K562 (cell line): ENCODE data around the gene GLIS2. TPM values are rescaled to one million over a fixed set of nuclear protein-coding genes. Genes with fewer than 3 reads are reported as not detected.

Source experiments
- ATAC-seq: fragments of 200-7000 bp; cut with Tn5 transposase; 3 replicates; pipeline ENCODE4 v1.9.1; 2020; ENCODE audit warnings: moderate library complexity
- BruUV-seq: library from RNA; stranded (reverse); fragments of 400-500 nt; replicated peaks from 2 replicates; lab custom pipeline; 2021; lab: Mats Ljungman, UMichigan
- CTCF ChIA-PET: fragments of 300-600 bp; formaldehyde crosslinking; extraction: SDS; loops from one replicate; lab custom pipeline; 2021; ENCODE audit warnings: low intra/inter-chr PET ratio; lab: Yijun Ruan, JAX
- POLR2A ChIA-PET: fragments of 300-600, 350-650 bp; sonication (Branson Sonifier 250); formaldehyde crosslinking; extraction: SDS; loops from one replicate; lab custom pipeline; 2021; ENCODE audit warnings: antibody characterized with exemption, inconsistent platforms; lab: Yijun Ruan, JAX
- DNase-seq, 4 experiments: peaks; one replicate each; pipeline versions ENCODE4 v3.0.0 to v3.0.0-alpha.2; 2011 to 2018; ENCODE audit warnings: low spot score in 3 of 4, mixed read lengths in 3 of 4; ENCODE audit errors: extremely low read depth in 1 of 4
- FAIRE-seq: peaks from 2 replicates; lab custom pipeline; 2011; peaks lifted over from hg19 to GRCh38; lab: Jason Lieb, UNC
- H2AFZ ChIP-seq: 2 replicates; pipeline ENCODE4 v1.6.0; 2011; ENCODE audit warnings: low read depth, low read length, control low read depth, inconsistent platforms
- H3K27ac ChIP-seq: fragments of 200-600 bp; 3 replicates; pipeline ENCODE4 v1.8.0; 2011; ENCODE audit warnings: low read depth, mild to moderate bottlenecking, control low read depth, inconsistent platforms, low read length, moderate library complexity, mixed read lengths; ENCODE audit errors: extremely low read depth
- H3K27me3 ChIP-seq, 2 experiments: fragments of 300-600 bp in 1 of 2; 2 replicates in 1 of 2; 3 replicates in 1 of 2; pipeline versions ENCODE4 v1.6.0 to v1.8.0; 2011; ENCODE audit warnings: inconsistent platforms in 2 of 2, low read length in 2 of 2, mild to moderate bottlenecking in 1 of 2, mixed read lengths in 1 of 2, moderate library complexity in 1 of 2; ENCODE audit not compliant: control insufficient read depth in 2 of 2, insufficient read depth in 2 of 2
- H3K36me3 ChIP-seq: fragments of 300-600 bp; 3 replicates; pipeline ENCODE4 v1.8.0; 2011; ENCODE audit warnings: mild to moderate bottlenecking, low read length, inconsistent platforms; ENCODE audit not compliant: control insufficient read depth, insufficient read depth
- H3K4me1 ChIP-seq, 2 experiments: fragments of 200-600 bp in 1 of 2; replicated peaks in 1 of 2; 2 replicates in 1 of 2; 3 replicates in 1 of 2; pipeline versions ENCODE4 v1.5.1 to v1.8.0; 2011; ENCODE audit warnings: inconsistent platforms in 2 of 2, low read length in 2 of 2, mild to moderate bottlenecking in 1 of 2, mixed read lengths in 1 of 2, moderate library complexity in 1 of 2; ENCODE audit not compliant: control insufficient read depth in 2 of 2, insufficient read depth in 2 of 2
- H3K4me2 ChIP-seq: 2 replicates; pipeline ENCODE4 v1.6.1; 2011; ENCODE audit warnings: low read length, control low read depth, inconsistent platforms, mixed read lengths; ENCODE audit not compliant: insufficient read depth
- H3K4me3 ChIP-seq: fragments of 200-600 bp; sonication (generic), shearing (Covaris generic); 2 replicates; pipeline ENCODE4 v1.5.1; 2016; ENCODE audit warnings: control low read depth, inconsistent platforms
- H3K79me2 ChIP-seq: fragments of 200-600 bp; 3 replicates; pipeline ENCODE4 v1.8.0; 2011; ENCODE audit warnings: low read length, inconsistent platforms; ENCODE audit not compliant: control insufficient read depth, insufficient read depth
- H3K9ac ChIP-seq, 2 experiments: 2 replicates each; pipeline versions ENCODE4 v1.6.0 to v1.6.1; 2011; ENCODE audit warnings: low read depth in 2 of 2, low read length in 2 of 2, control low read depth in 1 of 2, inconsistent platforms in 1 of 2, mild to moderate bottlenecking in 1 of 2, mixed read lengths in 1 of 2; ENCODE audit not compliant: insufficient read depth in 1 of 2
- H3K9me1 ChIP-seq: one replicate; pipeline ENCODE4 v1.6.0; 2011; ENCODE audit warnings: inconsistent platforms, mild to moderate bottlenecking, low read length, moderate library complexity; ENCODE audit not compliant: control insufficient read depth, insufficient read depth
- H3K9me3 ChIP-seq: replicated peaks from 2 replicates; pipeline ENCODE4 v1.5.1; 2011; ENCODE audit warnings: low read depth, low read length, inconsistent platforms; ENCODE audit not compliant: control insufficient read depth, insufficient read depth
- H4K20me1 ChIP-seq: replicated peaks from 2 replicates; pipeline ENCODE4 v1.6.1; 2011; ENCODE audit warnings: low read length, inconsistent platforms, mixed read lengths; ENCODE audit not compliant: control insufficient read depth, insufficient read depth
- NR1H2 ChIP-seq: sonication (generic); formaldehyde crosslinking; IDR thresholded peaks from 2 replicates; pipeline ENCODE4 v1.4.0; 2020; ENCODE audit warnings: mild to moderate bottlenecking, missing genetic modification reagents
- PRMT5 ChIP-seq: sonication (generic); formaldehyde crosslinking; IDR thresholded peaks from 2 replicates; pipeline ENCODE4 v1.5.0; 2020; ENCODE audit warnings: missing genetic modification reagents
- PTTG1 ChIP-seq: fragments of 450-650 bp; IDR thresholded peaks from 2 replicates; pipeline ENCODE4 v1.6.1; 2016; ENCODE audit warnings: low read depth, mild to moderate bottlenecking, missing genetic modification characterization, missing compliant biosample characterization
- SMARCA5 ChIP-seq: fragments of 450-650 bp; IDR thresholded peaks from 2 replicates; pipeline ENCODE4 v1.6.1; 2016
- TBL1XR1 ChIP-seq, 2 experiments: IDR thresholded peaks; 2 replicates each; pipeline ENCODE4 v1.6.1; 2012; ENCODE audit warnings: improper control_type of control experiment in 2 of 2, low read length in 2 of 2, mild to moderate bottlenecking in 1 of 2
- WGBS: fragments of 100-300 bp; shearing (Covaris generic); methylation state at CpG from one replicate; pipeline ENCODE4 v1.1.6; 2016; ENCODE audit warnings: low coverage, mixed read lengths; ENCODE audit not compliant: insufficient coverage; ENCODE audit errors: missing lambda C conversion rate; 5-methylcytosine and 5-hydroxymethylcytosine counted together
- in situ Hi-C: fragments of 300-500 bp; cut with MboI; formaldehyde crosslinking; loops from 4 replicates; pipeline ENCODE4 v1.15.0; 2018; ENCODE audit warnings: inconsistent platforms, mixed read lengths
- intact Hi-C: fragments of 100-400 bp; cut with micrococcal nuclease; formaldehyde crosslinking; loops from 2 replicates; pipeline ENCODE4 v1.14.2; 2022
- polyA plus RNA-seq, 8 experiments: library from polyadenylated mRNA; depleted of rRNA in 4 of 8; stranded (reverse) in 5 of 8; unstranded in 3 of 8; fragments of >200 nt; fragmentation: Nextera tagmentation in 2 of 8; fragmentation: Illumina TruSeq in 1 of 8; extraction: Ambion mirVana in 2 of 8; extraction: Trizol in 1 of 8; gene quantifications; 2 replicates each; pipeline versions ENCODE4 v1.2.1 to v1.2.3, GENCODE V29; 2011 to 2014; ENCODE audit warnings: inconsistent platforms in 1 of 8, missing spikeins in 1 of 8
- total RNA-seq, 7 experiments: library from RNA; depleted of rRNA in 6 of 7; stranded (reverse); fragments of >200 nt in 6 of 7; fragmentation: Illumina TruSeq in 2 of 7; extraction: Trizol in 2 of 7; gene quantifications; 2 replicates each; pipeline versions ENCODE4 v1.2.1 to v1.2.3, GENCODE V29; 2011 to 2021; ENCODE audit warnings: low replicate concordance in 1 of 7
- TF ChIP-seq, protein P1 (sequence below): IDR thresholded peaks from 3 replicates; pipeline ENCODE4 v1.6.1; 2011; ENCODE audit warnings: borderline replicate concordance, mild to moderate bottlenecking; ENCODE audit not compliant: insufficient read length, insufficient read depth
- TF ChIP-seq, protein P2 (sequence below), 2 experiments: fragments of 450-650 bp; conservative IDR thresholded peaks; 2 replicates each; pipeline ENCODE4 v1.6.1; 2017; ENCODE audit warnings: mild to moderate bottlenecking in 2 of 2, moderate library complexity in 2 of 2

The GLIS2 gene
- total and polyA plus RNA-seq, 9 of the 15 experiments (the other 6 are each of a cell fraction or from before 2014, with no cell fraction given), result 0.10 to 9.0 (median 0.57) TPM

DNA sequence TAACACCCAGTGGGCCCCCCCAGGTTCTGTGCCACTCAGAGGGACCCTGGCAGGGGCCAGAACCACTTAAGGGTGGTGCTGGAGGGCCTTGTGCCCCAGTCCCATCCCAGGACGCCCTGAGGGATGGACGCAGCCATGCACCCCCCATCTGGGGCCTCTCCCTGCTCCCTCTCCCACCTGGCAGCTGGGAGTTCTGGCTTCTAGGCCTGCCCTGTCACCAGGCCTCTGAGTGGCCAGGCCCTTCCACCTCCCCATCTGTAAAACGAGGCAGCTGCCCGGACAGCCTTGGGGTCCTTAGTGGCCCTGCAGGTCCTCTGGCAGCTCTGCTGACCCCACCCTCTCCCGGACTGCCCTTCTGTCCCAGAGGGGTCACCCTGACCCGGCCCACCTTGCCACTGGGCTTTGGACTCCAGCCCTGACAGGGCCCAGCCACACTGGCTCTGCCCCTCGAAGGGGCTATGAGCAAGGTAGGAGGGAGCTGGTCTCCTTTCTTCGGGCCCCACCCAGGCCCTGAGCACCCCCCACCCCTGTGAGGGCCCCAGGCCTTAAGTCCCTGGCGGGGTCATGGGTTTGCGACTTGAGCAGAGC lies 22.9 kb downstream of the GLIS2 start:
- CTCF ChIA-PET, result no interaction called here
- H3K27me3 ChIP-seq, result no peaks in the 10 kb centered on the region
- no peak for DNase-seq
- peak; percentile 34 for ATAC-seq
- no peak overlapping the region for H3K27ac ChIP-seq
- peaks cover 0 to 59% of the 10 kb centered on the region in 2 experiments; a peak in 2 of 5 replicates for H3K4me1 ChIP-seq
- in situ Hi-C loops, result no loop called here
- H3K36me3 ChIP-seq, result peaks cover 72% of the 10 kb centered on the region; the same call in 2 of the 3 replicates
- TF ChIP-seq, protein P1, sequence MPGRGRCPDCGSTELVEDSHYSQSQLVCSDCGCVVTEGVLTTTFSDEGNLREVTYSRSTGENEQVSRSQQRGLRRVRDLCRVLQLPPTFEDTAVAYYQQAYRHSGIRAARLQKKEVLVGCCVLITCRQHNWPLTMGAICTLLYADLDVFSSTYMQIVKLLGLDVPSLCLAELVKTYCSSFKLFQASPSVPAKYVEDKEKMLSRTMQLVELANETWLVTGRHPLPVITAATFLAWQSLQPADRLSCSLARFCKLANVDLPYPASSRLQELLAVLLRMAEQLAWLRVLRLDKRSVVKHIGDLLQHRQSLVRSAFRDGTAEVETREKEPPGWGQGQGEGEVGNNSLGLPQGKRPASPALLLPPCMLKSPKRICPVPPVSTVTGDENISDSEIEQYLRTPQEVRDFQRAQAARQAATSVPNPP, result no peak
- TF ChIP-seq PTTG1 (no peak), PRMT5 (CRISPR knock-in tag) (no peak), NR1H2 (CRISPR knock-in tag) (no peak), SMARCA5 (no peak), TBL1XR1 (IDR thresholded peaks at IDR 0.05; ENCODE audit: low read length in 2 of 2) (no peak)
- TF ChIP-seq, protein P2, sequence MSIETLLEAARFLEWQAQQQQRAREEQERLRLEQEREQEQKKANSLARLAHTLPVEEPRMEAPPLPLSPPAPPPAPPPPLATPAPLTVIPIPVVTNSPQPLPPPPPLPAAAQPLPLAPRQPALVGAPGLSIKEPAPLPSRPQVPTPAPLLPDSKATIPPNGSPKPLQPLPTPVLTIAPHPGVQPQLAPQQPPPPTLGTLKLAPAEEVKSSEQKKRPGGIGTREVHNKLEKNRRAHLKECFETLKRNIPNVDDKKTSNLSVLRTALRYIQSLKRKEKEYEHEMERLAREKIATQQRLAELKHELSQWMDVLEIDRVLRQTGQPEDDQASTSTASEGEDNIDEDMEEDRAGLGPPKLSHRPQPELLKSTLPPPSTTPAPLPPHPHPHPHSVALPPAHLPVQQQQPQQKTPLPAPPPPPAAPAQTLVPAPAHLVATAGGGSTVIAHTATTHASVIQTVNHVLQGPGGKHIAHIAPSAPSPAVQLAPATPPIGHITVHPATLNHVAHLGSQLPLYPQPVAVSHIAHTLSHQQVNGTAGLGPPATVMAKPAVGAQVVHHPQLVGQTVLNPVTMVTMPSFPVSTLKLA (conservative IDR thresholded peaks at IDR 0.05), result no peak
- TF ChIP-seq, all 486 proteins: peak for 0
- peak overlapping the region in 1 of 2 experiments; percentile 43; a peak in 1 of 4 replicates for H3K9ac ChIP-seq
- no peak overlapping the region for H3K4me3 ChIP-seq
- no peaks in the 10 kb centered on the region for H3K9me3 ChIP-seq
- POLR2A ChIA-PET, result interaction anchor here (0.6 to 1.2 kb wide), 2 partner anchors 11 to 1307 kb away, joined by 3 to 4 read pairs; no protein-coding TSS in a partner anchor
- no peak for FAIRE-seq
- 92% methylated on average over 5 of the region's 10 CpGs for WGBS
- intact Hi-C loops, result no loop called here
- H3K79me2 ChIP-seq, result peaks cover 27% of the 10 kb centered on the region
- no peak overlapping the region for H3K4me2 ChIP-seq
- H2AFZ ChIP-seq, result no peak overlapping the region
- no TSS peak for BruUV-seq
- H4K20me1 ChIP-seq, result peaks cover 2% of the 10 kb centered on the region; the same call in 1 of the 2 replicates
- no peaks in the 10 kb centered on the region for H3K9me1 ChIP-seq
